Stimulated activated CD4-positive, alpha-beta T cell treated with anti-CD3 and anti-CD28 coated beads, Interleukin-12 subunit alpha, Interleukin-12 subunit beta, amount 100 ng/mL, for 4 hours (primary cell): ENCODE results near the gene PARP9.
"Not testable (repeated sequence)": the region's sequence is repeated elsewhere in the genome, so short reads cannot be mapped to it uniquely, and the experiment has no call there.

Experiments used
- DNase-seq: peaks from one replicate; pipeline ENCODE4 v3.0.0-alpha.2; 2020

PARP9 gene

GRCh38 chr3:122572940-122573412 is 8.9 kb upstream of the PARP9 start:
- peak; percentile 15 for DNase-seq

GRCh38 chr3:122568755-122569154 is 4.7 kb upstream of the PARP9 start:
- no peak for DNase-seq

- DNase-seq, result not testable (repeated sequence)
Measured at GRCh38 chr3:122568131-122568530, 4.0 kb upstream of the PARP9 start.

GRCh38 chr3:122563717-122564025 is 429 bp downstream of the PARP9 start:
- DNase-seq, result no peak

- DNase-seq, result no peak
Measured at GRCh38 chr3:122562923-122563716, 980 bp downstream of the PARP9 start.

- peak; percentile 30 for DNase-seq
Measured at GRCh38 chr3:122560680-122561079, 3.4 kb downstream of the PARP9 start.

- DNase-seq, result no peak
Measured at GRCh38 chr3:122559906-122560305, 4.2 kb downstream of the PARP9 start.

GRCh38 chr3:122558605-122559004 is 5.5 kb downstream of the PARP9 start:
- DNase-seq, result no peak

GRCh38 chr3:122557356-122557755 is 6.7 kb downstream of the PARP9 start:
- DNase-seq, result no peak

- no peak for DNase-seq
Measured at GRCh38 chr3:122555275-122556071, 8.6 kb downstream of the PARP9 start.

GRCh38 chr3:122553171-122553570 is 10.9 kb downstream of the PARP9 start:
- DNase-seq, result no peak

- DNase-seq, result no peak
Measured at GRCh38 chr3:122548619-122549018, 15.5 kb downstream of the PARP9 start.

- DNase-seq, result no peak
Measured at GRCh38 chr3:122548076-122548475, 16.0 kb downstream of the PARP9 start.

- DNase-seq, result no peak
Measured at GRCh38 chr3:122546151-122546550, 17.9 kb downstream of the PARP9 start.

- no peak for DNase-seq
Measured at GRCh38 chr3:122538956-122539490, 25.1 kb downstream of the PARP9 start.

GRCh38 chr3:122536632-122537001 is 27.5 kb downstream of the PARP9 start:
- DNase-seq, result no peak

GRCh38 chr3:122535964-122536631 is 28.0 kb downstream of the PARP9 start:
- DNase-seq, result no peak

GRCh38 chr3:122533931-122534334 is 30.2 kb downstream of the PARP9 start:
- no peak for DNase-seq

GRCh38 chr3:122533480-122533879 is 30.6 kb downstream of the PARP9 start:
- no peak for DNase-seq

- no peak for DNase-seq
Measured at GRCh38 chr3:122530164-122530563, 33.9 kb downstream of the PARP9 start.

GRCh38 chr3:122523317-122523716 is 40.8 kb downstream of the PARP9 start:
- DNase-seq, result no peak

GRCh38 chr3:122520861-122521260 is 43.2 kb downstream of the PARP9 start:
- no peak for DNase-seq

- DNase-seq, result no peak
Measured at GRCh38 chr3:122519693-122520092, 44.4 kb downstream of the PARP9 start.
